Bronchial epithelial cell (primary cell): ENCODE data around the gene BRIP1. TPM values are rescaled to one million over a fixed set of nuclear protein-coding genes. Genes with fewer than 3 reads are reported as not detected.

Experiments
- DNase-seq: peaks from one replicate; pipeline ENCODE4 v3.0.0-alpha.2; 2010; ENCODE audit warnings: low read depth
- FAIRE-seq: peaks from 2 replicates; lab custom pipeline; 2011; peaks lifted over from hg19 to GRCh38; lab: Jason Lieb, UNC
- H3K27me3 ChIP-seq: 2 replicates; pipeline ENCODE4 v1.5.1; 2011; ENCODE audit warnings: low read length; ENCODE audit not compliant: control insufficient read depth, insufficient read depth
- H3K36me3 ChIP-seq: 2 replicates; pipeline ENCODE4 v1.5.1; 2011; ENCODE audit warnings: low read length; ENCODE audit not compliant: control insufficient read depth, insufficient read depth
- H3K4me3 ChIP-seq: 2 replicates; pipeline ENCODE4 v1.5.1; 2011; ENCODE audit warnings: mild to moderate bottlenecking, low read depth, low read length, control low read depth
- CTCF ChIP-seq: IDR thresholded peaks from 2 replicates; pipeline ENCODE4 v1.5.1; 2011; ENCODE audit warnings: mild to moderate bottlenecking, moderate library complexity, low read length, control low read depth, inconsistent platforms; ENCODE audit not compliant: insufficient read depth, severe bottlenecking
- total RNA-seq: library from RNA; depleted of rRNA; stranded (reverse); fragments of >200 nt; gene quantifications from 2 replicates; pipeline ENCODE4 v1.2.1, GENCODE V29; 2014

The BRIP1 gene
- total RNA-seq, 1 donor from 2014 or later, result 1.1 TPM

DNA sequence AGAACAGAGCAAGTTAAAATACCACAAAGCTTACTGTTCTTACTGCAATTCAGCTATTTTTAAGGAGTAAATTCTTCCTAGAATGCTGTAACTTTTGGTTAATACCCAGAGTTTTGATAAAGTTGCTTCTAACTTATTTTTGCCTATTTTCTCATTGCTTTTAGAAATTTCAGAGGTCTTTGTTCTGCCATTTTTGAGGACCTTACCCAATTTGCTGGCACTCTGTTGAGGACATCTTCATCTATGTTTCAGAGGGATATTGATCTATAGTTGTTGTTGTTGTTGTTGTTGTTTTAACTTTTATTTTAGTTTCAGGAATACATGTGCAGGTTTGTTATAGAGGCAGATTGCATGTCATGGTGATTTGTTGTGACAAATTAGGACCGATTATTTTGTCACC is 161.3 kb downstream of the BRIP1 start:
- no peak overlapping the region for H3K4me3 ChIP-seq
- TF ChIP-seq CTCF, result no peak
- no peaks in the 10 kb centered on the region for H3K36me3 ChIP-seq
- FAIRE-seq, result no peak
- H3K27me3 ChIP-seq, result no peaks in the 10 kb centered on the region
- no peak for DNase-seq

- Histone ChIP-seq H3K27me3 (no peaks in the 10 kb centered on the region), H3K4me3 (no peak overlapping the region), H3K36me3 (no peaks in the 10 kb centered on the region)
- FAIRE-seq, result no peak
- no peak for TF ChIP-seq CTCF
- DNase-seq, result no peak
Measured at GRCh38 chr17:61701334-61701733, 162.0 kb downstream of the BRIP1 start.

- H3K4me3 ChIP-seq, result no peak overlapping the region
- FAIRE-seq, result no peak
- no peak for DNase-seq
- H3K36me3 ChIP-seq, result no peaks in the 10 kb centered on the region
- H3K27me3 ChIP-seq, result no peaks in the 10 kb centered on the region
- no peak for TF ChIP-seq CTCF
Measured at GRCh38 chr17:61700252-61700651, 163.1 kb downstream of the BRIP1 start.

DNA sequence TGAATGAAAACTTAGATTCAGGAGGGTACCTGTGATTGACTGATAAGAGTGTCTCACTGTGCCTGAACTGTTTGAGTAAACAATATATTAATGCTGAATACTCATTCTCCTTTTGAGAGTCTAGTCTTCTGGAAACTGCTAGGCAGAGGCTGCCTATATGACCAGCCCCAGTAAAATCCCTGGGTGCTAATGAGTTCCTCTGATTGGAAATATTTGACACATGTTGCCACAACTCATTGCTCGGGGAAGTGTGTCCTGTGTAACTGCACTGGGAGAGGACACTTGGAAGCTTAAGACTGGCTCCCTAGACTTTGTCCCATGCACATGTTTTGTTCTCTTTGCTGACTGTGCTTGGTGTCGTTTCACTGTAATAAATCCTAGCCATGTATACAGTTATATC is 163.6 kb downstream of the BRIP1 start:
- FAIRE-seq (no peak), DNase-seq (no peak)
- H3K36me3 ChIP-seq, result no peaks in the 10 kb centered on the region
- H3K27me3 ChIP-seq, result no peaks in the 10 kb centered on the region
- H3K4me3 ChIP-seq, result no peak overlapping the region
- TF ChIP-seq CTCF, result no peak

DNA sequence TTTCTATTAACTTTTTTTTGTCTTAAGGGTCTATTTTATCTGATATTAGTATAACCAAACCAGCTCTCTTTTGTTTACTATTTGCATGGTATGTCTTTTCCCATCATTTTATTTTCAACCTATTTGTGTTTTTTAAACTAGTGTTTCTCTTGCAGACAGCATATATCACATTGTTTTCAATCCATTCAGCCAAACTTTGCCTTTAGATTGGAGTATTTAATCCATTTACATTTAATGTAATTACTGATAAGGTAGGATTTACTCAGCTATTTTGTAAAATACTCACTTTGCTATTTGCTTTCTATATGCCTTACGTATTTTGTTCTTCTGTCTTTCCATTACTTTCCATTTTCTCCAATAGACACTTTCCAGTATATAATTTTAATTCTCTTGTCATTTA is 164.3 kb downstream of the BRIP1 start:
- Histone ChIP-seq H3K4me3 (no peak overlapping the region), H3K27me3 (no peaks in the 10 kb centered on the region), H3K36me3 (no peaks in the 10 kb centered on the region)
- FAIRE-seq, result no peak
- no peak for DNase-seq
- no peak for TF ChIP-seq CTCF

GRCh38 chr17:61698244-61698643 is 165.1 kb downstream of the BRIP1 start:
- FAIRE-seq (no peak), DNase-seq (no peak)
- Histone ChIP-seq H3K27me3 (no peaks in the 10 kb centered on the region), H3K4me3 (no peak overlapping the region), H3K36me3 (no peaks in the 10 kb centered on the region)
- TF ChIP-seq CTCF, result no peak
